HG03064 (cell line): ENCODE results near the gene METRNL.

ENCODE experiments used
- ATAC-seq: cut with Tn5 transposase; IDR thresholded peaks from one replicate; pipeline ENCODE4 v1.9.1; 2021; ENCODE audit warnings: low read depth; ENCODE audit not compliant: unreplicated experiment

The METRNL gene

DNA sequence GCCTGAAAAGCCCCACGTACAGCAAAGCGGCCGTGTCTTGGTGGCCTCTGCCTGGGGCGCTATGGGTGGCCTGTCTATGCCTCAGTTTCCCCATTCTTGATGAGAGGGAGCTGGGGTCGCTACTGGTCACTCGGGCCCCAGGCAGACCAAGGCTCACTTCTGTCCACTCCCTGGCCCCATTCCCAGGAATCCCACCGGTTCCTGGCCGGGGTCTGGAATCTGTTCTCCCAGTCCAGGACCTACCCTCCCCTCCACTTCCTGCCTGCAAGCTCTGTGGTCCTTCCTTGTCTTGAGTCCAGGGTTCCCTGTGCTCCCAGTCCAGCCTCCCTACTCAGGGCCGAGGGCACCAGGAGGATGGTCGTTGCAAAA lies 24.5 kb downstream of the METRNL start:
- ATAC-seq = no peak

DNA sequence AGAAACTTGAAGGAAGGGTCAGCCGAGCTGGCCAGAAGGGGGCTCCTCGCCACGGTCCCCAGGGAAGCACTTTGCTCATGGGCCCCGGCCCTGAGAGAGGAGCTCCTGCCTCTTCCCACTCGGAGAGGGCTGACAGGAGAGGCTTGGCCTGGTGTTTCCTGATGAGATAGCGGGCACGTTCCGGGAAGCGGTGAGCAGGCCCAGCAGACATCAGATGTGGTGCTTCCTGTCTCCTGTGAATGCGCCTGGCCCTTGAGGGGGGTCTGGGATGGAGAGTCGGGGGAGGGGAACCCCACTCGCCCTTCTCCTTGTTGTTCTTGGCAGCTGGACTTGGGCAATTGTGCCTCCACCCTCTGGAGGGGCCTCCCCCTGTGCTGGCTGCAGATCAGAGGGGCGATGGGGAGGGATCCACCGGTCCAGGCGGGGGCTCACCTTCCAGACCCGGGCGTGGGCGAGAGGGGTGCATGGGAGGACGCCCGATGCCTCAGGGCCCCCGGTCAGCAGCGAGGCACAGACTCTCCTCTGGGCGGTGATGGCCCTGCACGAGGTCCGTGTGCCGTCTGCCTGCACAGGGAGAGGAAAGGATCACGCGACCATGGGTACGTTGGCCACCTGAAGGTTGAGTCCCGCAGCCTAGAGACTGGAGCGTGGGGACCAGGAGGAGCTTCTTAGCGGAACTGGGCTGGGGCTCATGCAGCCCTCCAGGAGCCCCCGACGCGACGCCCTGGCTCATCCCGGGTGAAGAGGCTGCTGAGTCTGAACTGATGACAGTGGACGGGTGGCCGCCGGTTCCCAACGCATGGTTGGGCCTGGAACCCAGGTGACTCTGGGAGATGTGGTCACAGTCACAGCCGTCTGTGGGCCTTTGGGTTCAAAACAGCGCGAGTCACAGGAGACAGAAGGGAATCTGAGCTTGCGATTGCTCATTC lies 25.4 kb downstream of the METRNL start:
- ATAC-seq = no peak

DNA sequence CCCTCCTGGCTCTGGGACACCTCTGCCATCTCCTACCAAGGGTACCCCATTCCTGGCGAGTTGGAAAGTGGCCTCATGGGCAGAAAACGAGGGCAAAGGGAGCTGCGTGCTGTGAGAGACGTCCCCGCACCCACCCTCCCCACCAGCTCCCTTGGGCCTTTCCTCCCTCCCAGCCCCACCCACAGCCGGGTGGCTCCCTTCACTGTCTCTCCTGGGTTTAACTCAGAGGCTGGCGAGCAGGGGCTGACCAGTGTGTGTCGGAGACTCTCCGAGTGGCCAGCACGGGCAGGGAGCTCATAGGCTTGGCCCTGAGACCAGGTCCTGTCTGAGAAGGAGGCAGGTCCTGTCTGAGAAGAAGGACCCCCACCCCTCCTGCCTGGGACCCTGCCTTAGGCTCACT lies 26.1 kb downstream of the METRNL start:
- ATAC-seq = no peak

DNA sequence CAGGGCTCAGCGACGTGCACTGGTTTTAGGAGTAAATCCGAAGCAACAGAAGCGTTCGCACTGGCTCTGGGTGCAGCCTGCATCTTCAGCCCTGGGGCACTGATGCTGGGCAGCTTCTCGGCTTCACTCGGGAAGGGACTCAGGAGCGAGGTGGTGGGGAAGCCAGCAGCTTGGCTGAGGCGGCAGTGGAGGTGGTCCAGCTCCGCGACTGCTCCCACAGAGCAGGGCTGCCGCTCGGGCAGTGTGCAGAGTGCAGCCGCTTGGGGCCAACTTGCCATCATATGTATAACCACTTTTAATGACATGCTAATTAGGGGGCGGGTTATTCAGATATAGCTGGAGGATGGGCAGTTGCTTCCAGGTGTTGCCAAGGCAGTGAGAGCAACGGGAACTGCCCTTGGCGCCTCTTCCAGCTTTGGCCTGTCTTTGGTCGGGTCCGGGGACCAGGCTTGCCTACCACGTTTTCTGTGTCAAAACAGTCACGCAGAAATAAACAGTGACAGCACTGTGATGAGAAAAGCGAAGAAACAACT lies 26.7 kb downstream of the METRNL start:
- no peak for ATAC-seq

DNA sequence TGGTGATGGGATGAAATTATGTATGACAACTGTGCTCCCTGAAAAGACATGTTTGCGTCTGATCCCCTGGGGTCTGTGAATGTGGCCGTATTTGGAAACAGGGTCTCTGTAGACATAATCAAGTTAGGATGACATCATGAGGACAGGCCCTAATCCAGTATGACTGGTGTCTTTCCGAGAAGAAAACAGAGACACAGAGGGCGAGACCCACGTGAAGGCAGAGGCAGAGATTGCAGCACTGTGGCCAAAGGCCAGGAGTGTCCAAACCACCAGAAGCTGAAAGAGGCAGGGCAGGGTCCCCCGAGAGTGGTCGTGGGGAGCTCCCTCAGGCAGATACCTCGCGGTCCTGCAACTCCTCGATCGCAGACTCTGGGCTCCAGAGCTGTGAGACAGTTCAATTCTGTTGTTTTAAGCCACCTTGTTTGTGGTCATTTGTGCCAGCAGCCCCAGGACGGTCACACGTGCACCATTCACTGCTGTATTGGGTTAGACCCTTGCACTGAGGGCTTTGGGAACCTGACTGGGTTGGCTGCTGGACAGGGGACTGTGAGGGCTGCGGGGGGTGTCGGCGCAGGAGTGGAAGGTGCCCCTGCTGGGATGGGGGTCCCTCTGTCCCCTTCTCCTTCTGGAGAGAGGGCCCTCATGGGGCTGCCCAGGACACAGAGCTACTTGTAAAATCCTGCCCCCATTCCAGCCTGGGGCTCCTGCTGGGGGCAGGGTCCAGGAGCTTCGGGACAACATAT lies 27.7 kb downstream of the METRNL start:
- ATAC-seq = no peak

DNA sequence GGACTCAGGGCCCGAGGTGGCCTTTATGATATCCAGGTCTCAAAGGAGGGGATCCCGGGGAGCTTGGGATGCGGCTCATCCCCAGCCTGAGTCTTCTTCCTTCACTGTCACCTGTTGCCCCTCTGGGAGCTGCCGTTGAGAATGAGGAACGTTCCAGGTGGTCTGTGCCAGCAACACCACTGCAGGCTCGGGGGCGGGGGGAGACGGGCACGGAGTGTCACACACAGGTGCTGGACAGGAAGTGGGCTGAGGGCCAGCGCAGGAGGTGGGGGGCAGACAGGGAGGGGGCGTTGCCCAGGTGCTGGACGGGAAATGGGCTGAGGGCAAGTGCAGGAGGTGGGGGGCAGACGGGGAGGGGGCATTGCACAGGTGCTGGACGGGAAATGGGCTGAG lies 28.2 kb downstream of the METRNL start:
- no peak for ATAC-seq

DNA sequence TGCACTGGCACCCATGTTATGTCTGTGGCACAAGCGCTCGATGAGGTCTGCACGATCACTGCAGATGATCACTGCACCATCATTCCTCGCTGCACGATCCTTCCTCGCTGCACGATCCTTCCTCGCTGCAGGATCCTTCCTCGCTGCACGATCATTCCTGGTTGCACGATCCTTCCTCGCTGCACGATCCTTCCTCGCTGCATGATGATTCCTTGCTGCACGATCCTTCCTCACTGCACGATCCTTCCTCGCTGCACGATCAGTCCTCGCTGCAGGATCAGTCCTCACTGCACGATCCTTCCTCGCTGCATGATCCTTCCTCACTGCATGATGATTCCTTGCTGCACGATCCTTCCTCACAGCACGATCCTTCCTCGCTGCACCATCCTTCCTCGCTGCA lies 29.3 kb downstream of the METRNL start:
- ATAC-seq = no peak

DNA sequence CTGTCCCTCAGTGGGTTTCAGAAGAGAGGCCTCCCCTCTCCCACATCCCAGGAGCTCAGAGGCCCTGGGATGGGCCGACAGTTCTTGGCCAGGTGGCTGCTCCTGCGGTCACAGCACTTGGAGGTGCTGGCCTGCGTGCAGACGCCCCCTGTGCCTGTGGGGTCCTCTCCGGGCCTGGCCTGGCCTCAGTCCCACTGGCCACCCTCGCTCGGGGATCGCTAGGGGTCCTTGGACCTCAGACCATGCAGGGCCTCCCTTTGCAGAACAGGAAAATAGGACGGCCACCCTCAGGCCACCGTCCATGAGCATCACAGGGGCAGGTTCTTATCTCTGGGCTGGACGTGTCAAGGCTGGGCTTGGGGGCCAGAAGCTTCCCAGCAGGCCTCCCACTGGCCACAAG lies 30.0 kb downstream of the METRNL start:
- ATAC-seq = no peak

DNA sequence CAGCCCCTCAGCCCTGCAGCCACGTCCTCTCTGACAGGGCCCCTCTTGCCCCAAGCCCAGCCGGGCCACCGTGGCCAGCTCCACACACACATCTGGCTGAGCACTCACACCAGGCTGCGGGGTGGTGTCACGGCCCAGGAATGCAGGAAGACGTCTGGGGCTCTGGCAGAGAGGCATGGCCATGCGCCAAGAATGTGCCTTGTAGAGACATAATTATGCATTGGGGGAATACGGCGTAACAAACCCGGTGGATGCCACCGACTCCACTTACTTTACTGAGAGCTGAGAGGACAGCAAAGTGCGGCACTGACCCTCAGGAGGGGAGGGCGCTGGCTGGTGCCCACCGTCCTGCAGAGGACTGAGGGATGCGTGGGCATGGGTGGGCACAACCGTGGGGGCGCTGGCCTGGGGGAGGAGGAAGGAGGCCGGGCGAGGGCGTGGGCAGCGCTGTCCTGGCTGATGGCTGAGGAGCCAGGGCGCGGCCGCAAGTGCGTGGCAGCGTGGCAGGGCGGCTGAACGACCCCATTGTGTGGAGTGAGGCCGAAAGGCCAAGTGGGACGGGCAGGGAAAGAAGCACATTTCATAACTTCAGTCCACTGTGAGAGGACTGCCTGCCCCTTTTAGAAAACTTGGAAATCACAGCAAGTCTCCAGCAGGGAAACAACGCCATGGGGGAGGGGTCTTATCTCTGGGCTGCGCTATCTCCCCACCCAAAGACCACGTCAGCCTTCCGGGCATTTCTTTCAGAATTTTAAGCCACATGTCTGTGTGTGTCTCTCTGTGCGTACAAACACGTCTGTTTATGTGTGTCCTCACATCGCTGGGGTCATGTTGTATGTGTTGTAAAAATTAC lies 30.6 kb downstream of the METRNL start:
- ATAC-seq = no peak

DNA sequence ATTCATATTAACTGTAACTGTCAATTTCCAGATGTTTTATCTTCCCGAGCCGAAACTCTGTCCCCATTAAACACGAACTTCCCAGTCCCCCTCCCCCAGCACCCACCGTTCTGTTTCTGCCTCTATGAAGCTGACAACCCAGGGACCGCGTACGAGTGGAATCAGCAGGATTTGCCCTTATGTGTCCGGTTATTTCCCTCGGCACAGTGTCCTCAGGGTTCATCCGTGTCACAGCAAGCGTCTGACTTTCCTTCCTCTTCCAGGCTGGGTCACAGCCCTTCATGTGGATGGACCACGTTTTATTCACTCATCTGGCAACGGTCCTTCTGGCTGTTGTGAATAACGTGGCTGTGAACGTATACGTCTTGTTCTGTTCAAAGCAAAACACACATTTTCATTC lies 31.3 kb downstream of the METRNL start:
- ATAC-seq = no peak

DNA sequence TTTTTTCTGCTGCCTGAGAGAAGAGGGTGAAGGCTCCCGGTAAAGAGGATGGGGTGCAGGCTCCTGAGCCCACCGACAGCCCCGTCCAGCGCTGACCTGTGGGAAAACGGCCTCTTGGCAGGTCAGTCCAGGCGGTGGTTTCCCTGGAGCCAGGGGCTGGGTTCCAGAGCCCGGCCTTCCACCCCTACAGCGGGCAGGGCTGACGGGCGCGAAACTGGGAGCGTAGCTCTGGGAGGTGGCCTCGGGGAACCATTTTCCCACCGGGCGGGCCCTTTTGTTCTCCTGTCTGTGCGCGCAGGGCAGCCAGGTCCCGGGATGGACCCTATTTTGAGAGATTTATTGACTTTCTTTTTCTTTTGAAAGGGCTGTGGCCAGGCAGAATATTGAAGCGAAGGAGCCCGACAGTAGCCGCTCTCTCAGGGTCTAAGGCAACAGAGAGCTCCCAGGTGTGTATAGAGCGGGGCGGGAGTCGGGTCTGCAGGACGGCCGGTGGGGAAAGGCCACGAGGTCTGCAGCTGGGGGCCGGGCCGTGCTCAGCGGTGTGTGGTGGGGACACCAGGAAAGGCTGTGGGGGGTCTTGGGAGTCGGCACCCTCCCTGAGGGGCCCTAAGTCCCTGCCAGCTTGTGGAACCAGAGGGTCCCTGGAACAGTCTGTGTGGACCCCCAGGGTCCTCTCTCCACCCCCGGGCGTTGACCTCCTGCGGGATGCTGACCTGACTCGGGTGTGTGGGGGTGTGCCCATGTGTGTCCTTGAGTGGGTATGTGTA lies 32.3 kb downstream of the METRNL start:
- no peak for ATAC-seq

DNA sequence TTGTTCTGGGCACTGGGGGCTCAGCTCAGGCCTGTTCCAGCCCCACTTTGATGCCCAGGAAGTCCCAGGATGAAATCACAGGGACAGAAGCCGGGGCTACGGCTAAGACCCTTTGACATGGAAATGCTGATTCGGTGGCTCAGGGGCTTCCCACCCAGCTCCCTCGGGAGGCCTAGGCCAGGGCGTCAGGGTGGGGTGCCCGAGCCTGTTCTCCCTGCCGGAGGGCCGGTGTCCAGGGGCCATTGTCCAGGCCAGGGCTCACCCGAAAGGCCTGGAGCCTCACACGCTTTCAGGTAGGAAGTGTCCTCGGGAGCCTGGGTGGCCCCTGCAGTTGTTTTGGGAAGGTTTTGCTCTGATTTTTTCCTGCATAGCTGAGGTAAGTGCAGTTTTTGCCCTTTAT lies 34.0 kb downstream of the METRNL start:
- no peak for ATAC-seq

DNA sequence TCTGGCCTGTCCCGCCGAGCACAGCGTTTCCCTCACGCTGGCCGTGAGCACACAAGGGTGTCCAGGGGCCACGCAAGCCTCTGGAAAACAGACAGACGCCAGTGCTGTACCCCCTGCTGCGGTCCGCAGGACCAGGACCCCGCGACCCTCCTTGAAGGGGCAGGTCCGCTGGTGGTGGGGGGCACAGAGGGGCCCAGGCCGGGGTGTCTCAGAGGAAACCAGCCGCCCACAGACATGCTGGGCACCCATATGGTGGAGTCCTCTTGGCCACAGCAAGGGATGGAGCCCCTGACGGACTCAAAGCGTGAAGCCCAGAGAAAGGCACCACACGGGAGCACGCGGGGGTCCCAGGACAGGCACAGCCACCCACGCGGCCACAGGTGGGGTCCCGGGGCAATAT lies 34.4 kb downstream of the METRNL start:
- no peak for ATAC-seq

DNA sequence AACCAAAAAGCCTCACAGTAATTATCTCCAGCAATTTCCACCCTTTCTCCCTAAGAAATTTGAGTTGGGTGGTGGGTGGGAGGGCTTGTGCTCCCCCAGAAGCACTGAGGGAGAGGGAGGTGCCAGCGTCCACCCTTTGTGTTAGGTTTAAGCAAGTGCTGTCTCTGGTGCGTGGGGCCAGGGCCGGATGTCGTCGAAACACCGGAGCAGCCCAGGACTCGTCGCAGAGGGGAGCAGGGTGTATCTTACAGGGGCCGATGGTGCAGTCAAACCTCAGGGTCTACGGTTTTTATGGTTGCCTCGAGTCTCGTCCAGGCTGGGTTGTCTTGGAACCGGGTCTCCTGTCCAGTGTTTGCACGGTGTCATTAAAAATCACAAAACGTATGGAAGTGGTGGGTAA lies 35.3 kb downstream of the METRNL start:
- no peak for ATAC-seq

DNA sequence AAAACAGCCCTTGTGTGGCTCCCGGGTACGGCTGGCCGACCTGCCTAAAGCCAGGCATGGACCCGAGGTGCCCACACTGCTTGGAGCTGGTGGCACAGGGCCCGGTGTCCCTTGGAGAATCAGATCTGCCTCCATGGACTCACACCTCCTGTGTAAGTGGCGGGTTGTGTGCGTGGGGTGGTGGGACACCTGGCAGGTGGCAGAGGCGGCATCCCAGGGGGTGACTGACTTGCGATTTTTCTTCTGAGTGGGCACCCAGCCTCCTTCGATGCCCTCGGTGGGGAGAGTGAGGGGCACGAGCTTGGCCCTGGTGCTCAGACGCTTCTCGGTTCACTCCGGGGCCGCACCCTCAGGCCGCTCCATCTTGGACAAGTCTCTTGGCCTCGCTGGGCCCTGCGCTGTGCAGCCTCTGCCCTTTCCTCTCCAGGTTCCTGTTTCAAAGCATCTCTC lies 35.8 kb downstream of the METRNL start:
- no peak for ATAC-seq

DNA sequence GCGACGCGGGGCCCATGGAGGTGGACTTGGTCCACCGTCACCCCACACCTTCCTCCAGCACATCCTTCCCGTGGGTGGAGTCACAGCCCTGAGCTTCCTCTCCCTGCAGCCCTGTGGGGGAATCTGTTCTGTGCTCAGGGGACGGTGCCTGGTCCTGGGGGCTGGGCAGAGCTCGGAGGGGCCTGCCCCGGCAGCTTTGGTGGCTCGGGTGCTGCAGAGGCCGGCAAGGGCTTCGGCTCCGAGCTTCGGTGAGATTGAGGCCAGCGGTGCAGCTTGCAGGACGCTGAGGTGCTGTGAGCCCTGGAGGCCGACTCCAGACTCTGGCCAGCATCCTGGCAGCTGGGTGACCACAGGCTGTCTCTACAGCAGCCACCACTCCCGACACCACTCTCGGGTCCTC lies 36.4 kb downstream of the METRNL start:
- no peak for ATAC-seq

DNA sequence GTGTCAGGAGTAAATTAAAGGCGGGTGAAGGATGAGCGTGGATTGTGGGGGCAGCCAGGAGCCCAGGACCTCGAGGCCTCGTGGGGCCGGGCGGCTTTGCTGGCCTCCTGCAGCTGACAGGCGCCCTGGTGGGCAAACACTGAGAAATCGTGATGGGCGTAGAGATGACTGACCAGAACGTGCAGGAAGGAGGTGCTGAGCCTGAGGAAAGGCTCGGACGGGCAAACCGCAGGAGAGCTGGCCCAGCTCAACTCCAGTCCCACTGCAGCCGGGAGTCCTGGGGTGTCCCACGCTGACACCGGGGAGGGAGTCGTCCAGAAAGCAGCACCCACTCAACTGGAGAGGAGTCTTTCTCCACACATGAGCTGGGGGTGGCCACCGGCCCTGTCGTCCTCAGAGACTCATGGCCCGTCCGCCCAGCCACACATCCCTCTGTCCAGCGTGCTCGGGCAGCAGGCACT lies 36.9 kb downstream of the METRNL start:
- ATAC-seq = no peak

DNA sequence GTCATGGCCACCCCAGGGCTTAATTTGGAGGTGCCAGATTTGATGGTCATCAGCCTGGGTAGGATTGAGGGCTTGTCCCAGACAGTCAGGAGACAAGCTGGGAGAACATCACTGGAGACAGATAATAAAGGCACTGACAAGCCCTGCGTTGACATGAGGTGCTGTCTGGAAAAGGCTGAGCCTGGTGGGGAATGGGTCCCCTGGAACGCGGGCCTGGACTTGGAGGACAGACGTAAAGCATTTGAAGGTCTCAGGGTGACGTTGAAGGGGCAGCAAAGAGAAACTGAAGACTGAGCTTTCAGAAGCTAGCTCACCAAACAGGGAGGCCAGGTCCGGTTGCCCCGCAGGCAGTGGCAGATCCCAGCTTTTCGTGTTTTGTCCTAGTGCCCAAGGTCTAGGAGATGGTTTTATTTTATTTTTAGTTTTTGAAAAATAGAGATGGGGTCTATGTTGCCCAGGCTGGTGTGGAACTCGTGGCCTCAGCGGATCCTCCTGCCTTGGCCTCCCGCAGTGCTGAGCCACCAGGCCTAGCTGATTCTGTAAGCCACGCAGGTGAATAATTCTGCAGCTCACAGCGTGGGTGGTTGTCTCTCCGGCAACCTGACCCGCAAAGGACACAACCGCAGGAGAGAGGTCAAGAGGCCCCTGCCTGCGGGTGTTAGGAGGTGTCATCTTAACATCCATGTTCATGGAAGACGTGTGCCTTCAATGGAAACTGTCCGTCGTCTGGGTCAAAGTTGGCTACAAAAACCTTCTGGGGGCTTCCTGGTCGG lies 37.6 kb downstream of the METRNL start:
- ATAC-seq = no peak

DNA sequence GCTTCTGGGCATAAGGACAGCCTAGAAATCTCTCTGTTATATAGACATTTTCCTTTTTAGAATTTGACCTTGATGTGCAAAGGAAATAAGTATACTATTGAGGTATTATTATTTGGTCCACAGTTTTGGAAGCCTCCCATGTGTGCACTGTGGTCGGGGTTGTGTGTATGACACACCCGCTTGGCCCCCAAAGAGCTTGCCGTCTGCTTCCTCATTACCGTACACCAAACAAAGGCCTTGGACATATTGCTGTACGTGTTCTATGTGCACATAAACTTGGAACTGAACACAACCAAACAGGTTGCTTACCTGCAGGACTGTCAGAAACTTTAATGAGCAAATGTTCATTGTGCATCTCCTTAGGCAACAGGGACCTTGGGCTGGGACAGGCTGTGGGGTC lies 38.2 kb downstream of the METRNL start:
- no peak for ATAC-seq
